DMS 273 (cell line): Measurements from ENCODE around the gene LPCAT1.
"Not testable (repeated sequence)": the region's sequence is repeated elsewhere in the genome, so short reads cannot be mapped to it uniquely, and the experiment has no call there.

Experiments used
- DNase-seq: peaks from one replicate; lab custom pipeline; 2025; ENCODE audit not compliant: unreplicated experiment; lab: John Stamatoyannopoulos, UW

Gene LPCAT1

GRCh38 chr5:1541702-1542400, 18.1 kb upstream of the LPCAT1 start:
- DNase-seq: no peak

- no peak for DNase-seq
Observed at GRCh38 chr5:1540831-1541701, 17.3 kb upstream of the LPCAT1 start.

GRCh38 chr5:1540166-1540565, 16.4 kb upstream of the LPCAT1 start:
- no peak for DNase-seq

GRCh38 chr5:1539393-1540161, 15.8 kb upstream of the LPCAT1 start:
- not testable (repeated sequence) for DNase-seq

- DNase-seq: no peak
Observed at GRCh38 chr5:1538741-1539392, 15.1 kb upstream of the LPCAT1 start.

GRCh38 chr5:1538276-1538675, 14.5 kb upstream of the LPCAT1 start:
- DNase-seq: no peak

- no peak for DNase-seq
Observed at GRCh38 chr5:1537603-1538154, 13.9 kb upstream of the LPCAT1 start.

- no peak for DNase-seq
Observed at GRCh38 chr5:1536871-1537602, 13.3 kb upstream of the LPCAT1 start.

- DNase-seq: no peak
Observed at GRCh38 chr5:1536322-1536845, 12.6 kb upstream of the LPCAT1 start.

- no peak for DNase-seq
Observed at GRCh38 chr5:1535646-1536045, 11.9 kb upstream of the LPCAT1 start.

- no peak for DNase-seq
Observed at GRCh38 chr5:1532384-1532783, 8.6 kb upstream of the LPCAT1 start.

GRCh38 chr5:1529498-1529897, 5.7 kb upstream of the LPCAT1 start:
- no peak for DNase-seq

- DNase-seq: no peak
Observed at GRCh38 chr5:1527533-1528205, 3.9 kb upstream of the LPCAT1 start.

GRCh38 chr5:1526681-1527131, 2.9 kb upstream of the LPCAT1 start:
- no peak for DNase-seq

- DNase-seq: no peak
Observed at GRCh38 chr5:1526190-1526631, 2.5 kb upstream of the LPCAT1 start.

- DNase-seq: no peak
Observed at GRCh38 chr5:1525624-1526189, 1.9 kb upstream of the LPCAT1 start.

- no peak for DNase-seq
Observed at GRCh38 chr5:1524799-1525623, 1.3 kb upstream of the LPCAT1 start.

- no peak for DNase-seq
Observed at GRCh38 chr5:1524481-1524798, 680 bp upstream of the LPCAT1 start.
